ENCODE data around the gene LRRC46. TPM values are rescaled to one million over a fixed set of nuclear protein-coding genes. Genes with fewer than 3 reads are reported as not detected.

Gene LRRC46
- total RNA-seq, 1 experiment from 2014 or later = 0.31 TPM

- no peak for TF ChIP-seq CTCF (conservative IDR thresholded peaks at IDR 0.05)
- no peak overlapping the region for H3K27ac ChIP-seq (ENCODE audit: insufficient read length, low read depth, low read length)
- H3K14ac ChIP-seq (ENCODE audit: insufficient read depth, low read length) = no peak overlapping the region
- peak overlapping the region; percentile 56 for H3K4me2 ChIP-seq (ENCODE audit: insufficient read depth, insufficient read length, low read length)
- H3K9me3 ChIP-seq (ENCODE audit: control insufficient read depth, low read depth, low read length) = no peaks in the 10 kb centered on the region
- H3T11ph ChIP-seq (ENCODE audit: low read length) = no peak overlapping the region
- peaks cover 7% of the 10 kb centered on the region; the same call in 1 of the 2 replicates for H3K27me3 ChIP-seq (ENCODE audit: insufficient read depth, low read length)
- H2BK12ac ChIP-seq (ENCODE audit: insufficient read length, low read depth, low read length) = no peak overlapping the region
- H3K9ac ChIP-seq (ENCODE audit: extremely low read depth, insufficient read length, low read length) = no peak overlapping the region
- peaks cover 11% of the 10 kb centered on the region for H3K23me2 ChIP-seq (ENCODE audit: insufficient read length, low read depth, low read length, poor library complexity, severe bottlenecking)
- no peak overlapping the region for H3K23ac ChIP-seq (ENCODE audit: insufficient read length, low read depth, low read length)
- no peak overlapping the region for H3K56ac ChIP-seq (ENCODE audit: insufficient read length, low read depth, low read length)
- H3K79me1 ChIP-seq (ENCODE audit: insufficient read depth, low read depth, low read length, poor library complexity, severe bottlenecking) = no peaks in the 10 kb centered on the region
- H3K79me2 ChIP-seq (ENCODE audit: insufficient read depth, low read length) = no peaks in the 10 kb centered on the region
- H2BK120ac ChIP-seq (ENCODE audit: low read depth, low read length, poor library complexity, severe bottlenecking) = no peak overlapping the region
- peaks cover 48 to 56% of the 10 kb centered on the region in 2 experiments for H3K4me1 Mint-ChIP-seq
- no peak overlapping the region for H3K4ac ChIP-seq (ENCODE audit: low read depth, low read length)
- no peak overlapping the region for H2AK5ac ChIP-seq (ENCODE audit: insufficient read length, low read length)
- peaks cover 83% of the 10 kb centered on the region for H3K27me3 Mint-ChIP-seq (ENCODE audit: low read depth)
- peak overlapping the region; percentile 56 to 76 for H3K4me3 Mint-ChIP-seq
- H2AFZ ChIP-seq (ENCODE audit: low read length) = no peak overlapping the region
- no peaks in the 10 kb centered on the region for H4K20me1 ChIP-seq (ENCODE audit: control insufficient read depth, insufficient read depth, insufficient read length)
- no peak overlapping the region for H2BK5ac ChIP-seq (ENCODE audit: insufficient read length, low read length)
- no peak overlapping the region for H4K5ac ChIP-seq (ENCODE audit: insufficient read length, low read depth, low read length)
- H4K8ac ChIP-seq (replicated peaks; ENCODE audit: insufficient read length, low read depth, low read length) = no peak overlapping the region
- no peaks in the 10 kb centered on the region; a peak in 1 of 5 replicates for H3K9me3 Mint-ChIP-seq
- no peak overlapping the region for H2BK15ac ChIP-seq (ENCODE audit: low read depth, low read length)
- H3K4me1 ChIP-seq (ENCODE audit: insufficient read depth, low read length) = peaks cover 7% of the 10 kb centered on the region; the same call in 1 of the 2 replicates
- no peak overlapping the region for H4K91ac ChIP-seq (ENCODE audit: insufficient read length, low read depth, low read length)
- H3K18ac ChIP-seq (ENCODE audit: insufficient read length, low read depth, low read length) = no peak overlapping the region
- peak; percentile 64 for DNase-seq
- no CpG with 5 or more reads among the region's 29 CpGs for WGBS (ENCODE audit: extremely low coverage, insufficient read length, low lambda C conversion rate)
- no peaks in the 10 kb centered on the region for H3K36me3 Mint-ChIP-seq (ENCODE audit: insufficient read depth in 1 of 3, low read depth in 3 of 3)
- H2BK20ac ChIP-seq (ENCODE audit: low read depth, low read length, poor library complexity, severe bottlenecking) = no peak overlapping the region
- no peak overlapping the region for H3K27ac Mint-ChIP-seq
Observed at GRCh38 chr17:47872019-47872650, 40.7 kb downstream of the LRRC46 start.

All from H9 (cell line).